Measurements from ENCODE around the gene CARMIL1. TPM values are rescaled to one million over a fixed set of nuclear protein-coding genes. Genes with fewer than 3 reads are reported as not detected.

Gene CARMIL1
- total RNA-seq, 1 donor from 2014 or later: 0.77 TPM

DNA sequence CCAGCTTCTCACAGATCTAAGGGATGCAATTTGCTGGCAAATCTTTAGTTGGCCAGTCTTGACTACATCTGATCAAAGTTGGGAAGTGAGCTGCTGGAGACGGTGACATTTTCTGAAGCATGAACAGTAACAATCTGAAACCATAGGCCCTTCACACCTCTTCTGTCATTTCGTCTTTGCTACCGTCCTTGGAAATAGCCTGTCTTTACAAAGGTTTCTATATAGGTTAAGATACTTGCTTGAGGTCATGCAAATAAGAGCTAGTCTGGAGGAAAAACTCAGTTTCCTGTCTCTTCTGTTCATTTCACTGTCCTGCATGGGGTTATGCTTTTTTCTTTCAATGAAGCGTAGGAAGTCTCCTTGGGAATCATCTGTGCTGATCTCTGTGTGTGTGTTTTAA lies 55.6 kb downstream of the CARMIL1 start:
- no peak for DNase-seq (ENCODE audit: low read depth in 2 of 2)

DNA sequence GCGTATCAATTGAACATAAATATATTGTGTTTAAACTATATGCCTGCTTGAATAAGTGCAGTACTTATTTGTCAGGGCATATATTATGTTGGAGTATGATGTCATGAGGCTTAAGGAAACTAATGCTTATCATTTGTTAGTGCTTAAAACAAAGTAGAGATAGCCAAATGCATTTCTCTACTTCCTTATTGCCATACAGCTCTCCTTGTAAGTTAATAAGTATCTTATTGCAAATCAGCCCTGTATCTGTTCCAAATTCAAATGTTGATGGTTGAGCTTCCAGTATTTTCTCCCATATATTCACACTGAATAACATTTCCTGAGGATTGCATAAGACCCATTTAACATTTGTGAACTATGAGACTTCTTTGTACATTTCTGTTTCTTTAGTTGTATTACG lies 57.8 kb downstream of the CARMIL1 start:
- DNase-seq (ENCODE audit: low read depth in 2 of 2): no peak

DNA sequence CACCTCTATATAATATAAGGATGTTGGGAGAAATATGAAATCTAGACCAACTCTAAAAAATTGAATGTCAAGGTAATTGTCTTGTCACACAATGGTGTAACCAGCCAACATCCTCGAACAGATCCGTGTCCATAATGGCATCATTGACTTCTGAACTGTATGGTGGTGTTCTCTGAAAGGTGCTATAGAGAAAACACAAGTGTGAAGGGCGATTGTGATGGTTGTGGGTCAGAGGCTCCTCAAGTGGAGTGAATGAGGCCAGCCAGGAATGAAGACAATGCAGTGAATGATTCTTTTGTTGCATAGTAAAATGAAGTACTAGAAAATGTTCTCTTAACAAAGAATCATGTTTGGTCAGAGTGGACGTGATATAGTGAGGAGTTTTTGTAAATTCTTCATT lies 58.3 kb downstream of the CARMIL1 start:
- no peak for DNase-seq (ENCODE audit: low read depth in 2 of 2)

DNA sequence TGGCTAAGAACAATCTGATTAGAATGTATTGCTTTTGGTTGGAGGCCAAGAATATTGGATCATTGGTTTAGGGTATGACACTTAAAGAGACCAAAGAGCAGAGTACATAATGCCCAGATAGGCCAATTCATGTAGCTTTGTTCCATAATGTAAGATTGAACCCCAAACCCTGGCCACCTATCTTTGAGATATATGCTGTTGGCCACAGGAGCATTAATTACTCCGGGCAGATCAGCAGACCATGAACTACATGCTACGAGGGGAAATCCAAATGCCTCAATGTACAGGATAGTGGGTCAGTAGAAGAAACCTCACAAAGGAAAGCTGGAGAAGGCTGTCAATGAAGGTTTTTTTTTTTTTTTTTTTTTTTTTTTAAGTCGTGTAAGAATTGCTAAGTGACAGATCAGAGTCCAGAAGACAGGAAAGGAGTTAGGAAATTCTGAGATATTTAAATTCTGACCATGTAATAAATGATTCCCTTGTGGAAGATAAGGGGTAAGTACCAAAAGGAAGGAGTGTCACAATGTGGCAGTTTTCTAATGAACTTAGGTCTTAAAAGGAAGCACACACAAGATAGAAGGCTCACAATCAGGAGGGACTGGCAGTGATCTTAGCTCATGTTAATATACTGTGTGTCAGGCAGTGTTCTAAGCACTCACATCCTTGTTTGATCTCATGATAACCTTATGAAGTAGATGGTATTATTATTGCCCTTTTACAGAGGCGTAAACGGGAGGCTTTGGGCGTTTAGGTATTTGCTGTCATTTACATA lies 61.4 kb downstream of the CARMIL1 start:
- no peak for DNase-seq (ENCODE audit: low read depth in 2 of 2)

DNA sequence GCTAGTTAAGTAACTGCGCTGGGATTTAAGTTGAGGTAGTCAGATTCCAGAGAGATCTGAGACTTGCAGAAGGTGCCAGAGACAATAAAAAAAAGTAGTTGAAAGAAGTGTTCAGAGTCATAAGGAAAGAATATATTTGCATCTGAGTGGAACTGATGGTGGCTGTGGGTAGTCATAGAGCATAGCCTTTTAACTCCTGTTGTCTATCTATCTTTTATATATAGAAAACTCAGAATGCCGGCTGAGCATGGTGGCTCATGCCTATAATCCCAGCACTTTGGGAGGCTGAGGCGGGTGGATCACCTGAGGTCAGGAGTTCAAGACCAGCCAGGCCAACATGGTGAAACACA lies 62.0 kb downstream of the CARMIL1 start:
- DNase-seq (ENCODE audit: low read depth in 2 of 2): no peak

DNA sequence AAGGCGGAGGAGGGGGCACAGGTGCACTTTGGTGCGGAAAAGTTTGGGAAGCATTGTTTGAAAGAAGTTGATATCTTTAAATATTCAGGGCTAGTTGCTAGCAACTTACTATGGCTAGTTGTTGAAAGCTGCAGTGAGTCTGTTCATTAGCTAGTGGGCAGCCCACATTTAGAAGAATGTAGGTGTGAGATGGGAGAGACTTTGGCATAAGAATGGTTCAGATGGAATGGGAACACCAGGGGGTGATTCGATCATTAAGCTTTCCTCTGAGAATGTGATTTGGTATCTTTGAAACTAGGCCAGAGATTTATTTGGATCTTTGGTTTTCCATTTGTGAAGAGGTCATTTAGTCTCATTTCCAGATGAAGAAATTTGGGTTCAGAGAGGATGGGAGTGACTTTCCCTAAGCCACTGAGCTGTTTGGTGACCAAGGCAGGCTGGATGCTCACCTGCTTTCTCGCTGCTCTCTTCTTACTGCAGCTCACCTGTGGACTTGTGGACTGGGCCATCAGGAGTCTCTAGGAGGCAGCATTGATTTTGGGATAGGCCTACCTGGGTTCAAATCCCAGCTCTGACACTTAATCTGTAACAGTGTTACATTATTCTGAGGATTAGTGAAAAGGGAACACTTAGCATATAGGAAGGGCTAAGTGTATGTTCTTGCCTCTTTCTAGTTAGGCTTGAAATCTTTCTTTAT lies 62.9 kb downstream of the CARMIL1 start:
- DNase-seq (ENCODE audit: low read depth in 2 of 2): no peak

DNA sequence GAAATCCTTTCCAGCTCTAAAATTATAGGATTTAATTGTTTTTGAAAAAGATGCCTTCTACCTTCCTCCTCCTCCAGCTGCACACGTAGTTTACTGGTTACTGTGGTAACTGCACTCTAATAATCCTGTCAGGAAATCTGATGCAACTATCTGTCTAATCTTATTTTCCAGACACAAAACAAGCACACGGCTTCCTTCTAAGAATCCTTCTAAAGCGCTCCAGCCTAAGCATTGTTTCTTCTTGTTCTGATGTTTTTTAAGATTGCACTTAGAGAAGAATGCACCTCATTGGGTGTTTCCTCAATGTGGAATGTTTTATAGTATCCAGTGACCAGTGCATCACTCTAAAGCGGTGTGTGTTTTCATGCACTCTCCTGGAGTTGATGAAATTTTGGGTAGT lies 63.6 kb downstream of the CARMIL1 start:
- DNase-seq (ENCODE audit: low read depth in 2 of 2): peak in 1 of 2 donors; percentile 7

DNA sequence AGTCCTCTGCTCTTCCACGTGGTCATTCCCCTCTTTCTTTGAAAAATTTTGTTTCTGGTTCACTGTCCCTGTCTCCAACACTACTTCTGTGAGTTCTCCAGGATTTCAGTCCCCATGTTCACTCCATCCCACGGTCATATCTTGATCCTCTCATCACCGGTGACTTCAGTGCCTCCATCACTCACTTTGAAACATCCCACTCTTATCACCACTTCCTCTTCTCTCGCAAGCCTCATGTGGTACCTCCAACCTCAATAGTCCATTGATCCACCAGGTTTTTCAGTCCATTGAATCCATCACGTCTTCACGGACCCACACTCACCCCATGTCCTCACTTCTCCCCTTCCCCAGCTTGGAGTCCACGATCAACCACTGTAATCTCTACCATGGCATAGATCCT lies 64.8 kb downstream of the CARMIL1 start:
- DNase-seq (ENCODE audit: low read depth in 2 of 2): no peak

DNA sequence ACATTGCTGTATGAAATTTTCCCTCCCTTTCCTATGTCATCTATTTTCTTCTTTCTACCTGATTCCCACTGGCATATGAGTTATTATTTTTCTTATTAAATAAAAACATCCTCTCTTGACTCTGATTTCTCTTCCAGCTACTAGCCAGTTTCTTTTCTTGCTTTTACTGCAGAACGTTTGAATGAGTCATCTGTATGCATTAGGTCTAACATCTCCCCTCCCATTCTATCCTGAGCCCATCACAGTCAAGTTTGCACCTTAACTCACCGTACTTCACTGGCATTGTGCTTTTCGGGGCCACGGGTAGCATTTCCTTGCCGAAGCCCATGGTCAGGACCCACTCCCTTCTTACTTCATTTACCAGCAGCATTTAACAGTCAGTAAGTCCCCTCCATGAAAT lies 65.7 kb downstream of the CARMIL1 start:
- DNase-seq (ENCODE audit: low read depth in 2 of 2): no peak

DNA sequence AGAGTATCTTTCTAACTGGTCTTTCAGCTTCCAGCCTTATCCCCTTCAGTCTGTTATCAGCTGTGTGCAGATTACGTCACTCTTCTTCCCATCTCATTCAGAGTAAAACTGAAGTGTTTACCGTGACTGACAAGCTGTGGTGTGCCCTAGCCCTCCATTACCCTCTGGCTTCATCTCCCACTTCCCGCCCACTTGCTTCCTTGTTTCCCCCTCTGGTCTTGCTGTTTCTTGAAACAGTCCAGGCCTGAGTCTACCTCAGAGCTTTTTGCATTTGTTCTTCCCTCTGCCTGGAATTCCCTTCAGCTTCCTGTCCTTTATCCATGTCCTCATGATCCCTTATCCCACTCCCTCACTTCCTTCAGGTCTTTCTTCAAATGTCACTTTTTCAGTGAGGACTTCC lies 66.9 kb downstream of the CARMIL1 start:
- no peak for DNase-seq (ENCODE audit: low read depth in 2 of 2)

DNA sequence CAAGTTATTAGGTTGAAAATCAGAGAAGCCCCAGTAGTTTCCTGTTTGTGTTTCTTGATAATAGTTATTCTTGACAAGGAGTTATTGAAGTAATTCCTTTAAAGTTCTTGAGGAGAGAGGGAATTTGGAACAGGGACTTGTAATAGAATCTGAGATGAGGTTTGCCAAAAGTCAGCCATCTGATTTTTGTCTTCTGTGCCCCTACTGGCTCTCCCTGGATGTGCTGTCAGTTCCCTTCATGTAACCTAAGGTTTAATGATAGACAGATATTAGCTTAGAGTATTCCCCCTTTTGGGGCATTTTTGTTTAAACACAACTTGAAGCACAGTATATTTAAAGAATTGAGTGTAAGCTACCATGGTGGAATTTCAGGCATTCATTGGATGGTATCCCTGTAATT lies 71.4 kb downstream of the CARMIL1 start:
- no peak for DNase-seq (ENCODE audit: low read depth in 2 of 2)

DNA sequence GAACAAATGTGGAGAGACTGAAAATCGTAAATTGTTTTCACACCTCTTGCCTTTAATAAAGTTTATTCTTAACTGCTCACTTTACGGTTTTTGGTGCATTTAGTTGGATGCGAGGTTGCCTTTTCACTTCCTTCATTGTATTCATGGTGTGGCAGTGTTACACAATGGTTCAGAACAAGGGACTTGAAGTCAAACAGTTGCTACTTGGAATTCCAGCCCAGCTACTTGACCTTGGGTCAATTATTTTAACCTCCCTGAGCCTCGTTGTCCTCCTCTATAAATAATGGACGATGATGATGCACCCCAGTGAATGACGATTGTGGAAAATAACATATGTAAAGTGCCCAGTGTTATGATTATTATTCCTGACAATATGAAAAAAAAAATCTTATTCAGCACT lies 72.3 kb downstream of the CARMIL1 start:
- no peak for DNase-seq (ENCODE audit: low read depth in 2 of 2)

DNA sequence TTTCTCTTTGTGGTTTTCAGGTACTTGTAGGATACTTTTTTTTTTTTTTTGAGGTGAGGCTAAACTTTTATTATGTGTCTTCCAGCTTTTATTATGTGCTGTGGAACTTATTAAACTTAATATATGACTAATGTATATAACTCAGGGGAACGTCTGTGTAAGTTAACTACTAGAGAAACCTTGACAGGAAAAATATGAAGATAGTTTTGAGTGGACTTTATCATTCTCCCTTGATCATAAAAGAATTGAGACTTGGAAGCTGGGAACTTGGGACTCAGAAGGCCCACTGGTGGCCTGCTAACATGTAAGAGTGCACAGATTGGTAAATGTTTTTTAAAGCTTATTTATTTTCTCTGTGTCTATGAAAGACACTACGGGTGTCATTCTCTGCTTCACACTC lies 73.1 kb downstream of the CARMIL1 start:
- DNase-seq (ENCODE audit: low read depth in 2 of 2): no peak

DNA sequence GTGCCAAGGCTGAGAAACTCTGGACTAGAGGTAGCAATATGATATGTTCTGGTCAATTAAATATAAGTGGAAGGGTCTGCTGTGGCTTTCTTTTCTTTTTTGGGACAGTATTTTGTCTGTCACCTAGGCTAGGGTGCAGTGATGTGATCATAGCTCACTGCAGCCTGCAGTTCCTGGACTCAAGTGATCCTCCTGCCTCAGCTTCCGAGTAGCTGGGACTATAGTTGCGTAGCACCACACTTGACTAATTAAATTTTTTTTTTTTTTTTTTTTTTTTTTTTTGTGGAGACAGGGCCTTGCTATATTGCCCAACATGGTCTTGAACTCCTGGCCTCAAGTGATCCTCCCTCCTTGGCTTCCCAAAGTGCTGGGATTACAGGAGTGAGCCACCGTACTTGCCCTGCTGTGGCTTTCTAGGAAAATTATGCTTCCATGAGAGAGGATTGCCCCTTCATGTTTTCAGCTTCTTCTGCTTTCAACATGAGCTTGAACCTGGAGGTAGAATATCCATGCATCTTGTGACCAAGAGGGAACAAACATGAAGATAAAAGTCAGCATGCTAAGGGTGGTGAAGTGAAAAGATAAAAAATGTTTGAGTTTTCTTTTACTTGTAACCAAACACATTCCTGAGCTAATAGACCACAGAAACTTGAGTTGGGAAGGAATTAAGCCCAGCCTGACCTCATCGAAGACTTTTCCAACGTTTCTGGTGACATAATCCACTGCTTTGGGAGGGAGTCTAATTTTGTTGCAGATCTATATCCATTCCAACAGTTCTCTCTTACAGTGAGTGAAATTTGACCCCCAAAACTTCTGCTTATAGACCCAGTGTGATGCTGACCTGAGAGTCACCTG lies 75.1 kb downstream of the CARMIL1 start:
- no peak for DNase-seq (ENCODE audit: low read depth in 2 of 2)

DNA sequence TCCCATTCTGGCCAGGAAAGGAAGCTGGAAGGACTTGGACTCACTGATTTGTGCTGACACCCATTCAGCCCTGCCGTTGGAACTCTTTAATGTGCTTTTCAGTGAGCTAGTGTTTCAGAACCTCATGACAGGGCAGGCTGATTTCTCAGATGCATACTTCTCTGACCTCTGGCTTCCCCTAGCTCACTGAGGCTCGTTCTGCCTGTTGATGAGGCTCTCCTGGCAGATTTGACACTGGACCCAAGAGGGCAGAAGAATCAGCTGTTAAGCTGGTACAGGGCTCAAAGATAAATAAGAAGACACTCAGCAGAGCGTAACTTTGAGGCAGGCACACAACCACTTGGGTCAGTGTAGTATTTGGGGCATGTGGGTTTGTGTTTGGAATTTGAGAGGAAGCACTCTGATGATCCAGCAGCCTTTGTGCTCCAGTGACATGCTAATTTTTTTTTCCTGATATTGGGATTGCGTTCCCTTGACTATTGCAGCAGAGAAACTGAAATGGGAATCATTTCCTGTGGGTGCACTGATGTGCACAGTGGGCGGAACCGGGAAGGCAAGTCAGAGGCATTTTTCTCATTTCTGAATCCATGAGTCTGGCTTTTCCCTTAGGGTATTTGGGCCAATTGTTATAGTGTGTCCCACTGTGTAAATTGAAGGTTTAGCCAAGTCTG lies 80.2 kb downstream of the CARMIL1 start:
- no peak for DNase-seq (ENCODE audit: low read depth in 2 of 2)

DNA sequence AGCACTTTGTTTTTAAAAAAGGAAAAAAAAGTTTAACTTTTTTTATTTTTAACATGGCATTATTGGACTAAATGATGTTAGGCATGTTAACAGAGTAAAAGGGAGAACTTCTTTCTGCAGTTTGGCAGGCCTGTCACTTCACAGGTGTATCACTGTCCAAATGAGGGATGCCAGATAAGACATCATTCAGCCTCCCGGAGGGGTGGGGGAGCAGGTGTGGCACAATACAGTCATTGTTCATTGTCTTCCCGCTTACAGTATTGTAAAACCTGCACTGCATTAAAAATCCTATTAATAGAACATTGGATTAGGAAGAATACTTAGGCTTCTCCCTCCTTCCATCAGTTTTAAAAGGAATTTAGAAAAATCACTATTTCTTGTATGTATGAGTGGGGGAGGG lies 80.7 kb downstream of the CARMIL1 start:
- DNase-seq (ENCODE audit: low read depth in 2 of 2): no peak

DNA sequence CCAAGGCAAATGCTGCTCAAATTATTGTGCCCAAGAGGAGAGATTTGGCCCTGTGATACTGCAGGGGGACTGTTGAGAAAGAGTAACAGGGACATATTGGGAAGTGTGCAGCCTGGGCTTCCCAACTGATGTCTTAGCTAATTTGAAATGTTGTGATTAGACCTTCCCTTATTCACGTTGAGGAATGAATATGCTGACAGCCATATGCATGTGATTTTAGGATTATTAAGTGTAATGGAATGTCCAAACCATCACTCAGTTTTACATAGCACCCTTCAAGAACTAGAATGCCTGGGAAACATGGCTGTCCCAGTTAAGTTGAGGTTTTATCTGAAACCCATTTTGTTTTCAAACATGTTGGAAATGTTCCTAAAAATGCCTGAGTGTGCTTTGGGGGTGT lies 81.4 kb downstream of the CARMIL1 start:
- DNase-seq (ENCODE audit: low read depth in 2 of 2): no peak

DNA sequence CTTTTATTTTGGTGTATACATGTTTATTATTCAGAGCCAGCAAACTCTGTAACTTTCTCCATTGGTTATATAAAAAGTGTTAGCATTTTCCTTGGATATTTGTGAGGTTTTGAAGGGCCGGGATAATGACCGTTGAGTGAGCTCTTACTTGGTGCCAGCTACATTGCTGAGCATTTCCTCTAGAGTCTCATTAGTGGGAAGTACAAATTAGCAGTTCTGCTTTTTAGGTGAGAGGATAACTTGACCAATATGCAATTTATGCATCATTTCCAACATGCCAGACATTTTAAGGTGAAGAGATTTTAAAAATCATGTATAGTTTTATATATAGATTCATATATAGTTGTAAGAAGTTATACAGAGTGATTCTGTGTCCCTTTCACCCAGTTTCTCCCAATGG lies 84.3 kb downstream of the CARMIL1 start:
- DNase-seq (ENCODE audit: low read depth in 2 of 2): no peak

DNA sequence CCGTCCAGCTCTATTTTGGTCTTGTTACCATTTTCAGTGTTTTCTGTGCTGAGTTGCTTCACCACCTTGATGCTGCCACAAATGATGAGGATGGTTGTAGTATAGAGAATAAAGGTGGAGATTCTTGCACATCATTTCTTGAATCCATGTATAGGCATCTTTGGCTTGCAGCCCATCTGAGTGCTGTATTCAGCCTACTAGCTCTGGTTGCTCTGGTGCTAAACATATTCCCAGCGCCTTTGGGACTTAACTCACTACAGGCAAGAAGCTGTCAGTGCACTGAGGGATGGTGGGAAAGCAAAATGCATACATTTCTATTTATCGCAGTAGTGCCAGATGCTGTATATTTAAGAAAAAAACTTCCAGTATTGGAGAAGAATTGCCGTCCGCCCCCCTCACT lies 86.0 kb downstream of the CARMIL1 start:
- DNase-seq (ENCODE audit: low read depth in 2 of 2): no peak

DNA sequence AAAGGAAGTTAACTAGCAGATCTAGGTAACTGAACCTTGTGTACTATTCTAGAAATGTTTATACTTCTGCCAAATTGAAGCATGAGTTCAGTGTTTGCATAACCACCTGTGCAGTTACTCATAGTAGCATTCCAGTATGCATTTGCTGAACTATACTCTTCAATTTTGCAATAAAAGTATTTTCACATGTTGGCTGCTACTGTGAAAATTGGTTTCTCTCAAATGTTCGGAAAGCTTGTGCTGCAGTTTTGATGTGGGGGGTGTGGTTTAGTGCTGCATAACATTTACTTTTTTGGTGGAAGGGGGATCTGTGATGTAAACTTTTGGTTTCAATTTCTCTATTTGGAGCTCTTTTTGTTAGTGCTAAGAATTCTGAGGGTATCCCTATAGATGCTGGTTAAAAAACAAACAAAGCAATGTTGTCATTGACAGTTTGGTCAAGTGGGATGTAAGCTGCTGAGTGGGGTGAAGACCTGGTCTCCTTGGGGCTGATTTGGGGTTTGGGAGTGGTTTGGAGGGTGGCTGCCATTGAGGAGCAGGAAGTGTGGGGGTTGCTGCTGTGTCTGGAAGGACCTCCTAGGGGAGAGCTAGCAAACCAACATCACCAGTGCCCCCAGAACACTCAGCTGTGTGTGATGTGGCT lies 87.8 kb downstream of the CARMIL1 start:
- no peak for DNase-seq (ENCODE audit: low read depth in 2 of 2)

DNA sequence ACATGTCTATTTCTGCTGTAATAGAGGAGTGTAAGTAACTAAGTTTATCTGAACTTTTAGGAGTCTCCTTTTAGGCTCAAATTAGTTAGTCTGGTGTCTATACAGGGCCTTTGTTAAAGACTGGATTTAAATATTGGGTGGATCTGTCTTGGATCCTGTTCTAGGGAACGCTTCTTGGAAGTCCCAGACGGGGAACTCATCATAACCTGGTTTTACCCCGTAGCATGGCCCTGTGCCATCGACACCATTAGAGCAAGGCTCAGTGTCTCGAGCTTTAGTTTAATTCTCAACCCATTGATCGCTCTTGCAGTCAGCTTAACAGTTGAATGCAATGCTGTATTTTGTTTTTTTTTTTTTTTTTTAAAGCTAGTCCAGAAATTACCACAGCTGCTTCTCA lies 89.9 kb downstream of the CARMIL1 start:
- no peak for DNase-seq (ENCODE audit: low read depth in 2 of 2)

Data from dermis microvascular lymphatic vessel endothelial cell (primary cell).